ENCODE data around the gene C8B.

- TF ChIP-seq CTCF (IDR thresholded peaks at IDR 0.05; ENCODE audit: low read depth, low read length, poor library complexity, severe bottlenecking) (no peak), EZH2phosphoT487 (IDR thresholded peaks at IDR 0.05; ENCODE audit: borderline replicate concordance, low read length) (no peak)
These were observed 624 bp downstream of the C8B start for GRCh38 chr1:56965191-56965590.

All from DOHH2 (cell line).